Coronary artery (tissue), 2 donors: Measurements from ENCODE around the gene SMAD3.
"Not testable (repeated sequence)": the region's sequence is repeated elsewhere in the genome, so short reads cannot be mapped to it uniquely, and the experiment has no call there.

Experiments used
- DNase-seq: peaks from one replicate; pipeline ENCODE4 v3.0.0-alpha.2; 2017; ENCODE audit warnings: low spot score
- H3K27ac ChIP-seq, 2 donors: fragments of 200-600 bp; sonication (generic); one replicate each; pipeline ENCODE4 v1.5.1; 2016 to 2019
- H3K4me3 ChIP-seq: fragments of 200-600 bp; sonication (generic); 2 replicates; pipeline ENCODE4 v1.5.1; 2016; ENCODE audit warnings: mild to moderate bottlenecking, moderate library complexity
- CTCF ChIP-seq: fragments of 200-600 bp; sonication (generic); IDR thresholded peaks from one replicate; pipeline ENCODE4 v1.5.1; 2019; ENCODE audit warnings: antibody characterized with exemption

Gene SMAD3

GRCh38 chr15:67065531-67066005 is at the start of gene SMAD3:
Gene SMAD3, plus strand, starts transcription at chr15:67065602. Its CDS starts 553 bp downstream, at chr15:67066155.
- TF ChIP-seq CTCF: no peak
- DNase-seq: peak; percentile 96
- H3K4me3 ChIP-seq: peak within 1 kb of the TSS; percentile 94
- H3K27ac ChIP-seq: peak within 1 kb of the TSS; percentile 88 to 95

GRCh38 chr15:67017311-67017710 is 48.1 kb upstream of the SMAD3 start:
- Histone ChIP-seq H3K4me3 (no peak overlapping the region), H3K27ac (no peak overlapping the region)
- no peak for DNase-seq
- no peak for TF ChIP-seq CTCF

GRCh38 chr15:67018026-67018425 is 47.4 kb upstream of the SMAD3 start:
- no peak for TF ChIP-seq CTCF
- Histone ChIP-seq H3K27ac (no peak overlapping the region), H3K4me3 (no peak overlapping the region)
- no peak for DNase-seq

- TF ChIP-seq CTCF: no peak
- H3K27ac ChIP-seq: no peak overlapping the region
- no peak for DNase-seq
- no peak overlapping the region for H3K4me3 ChIP-seq
Observed at GRCh38 chr15:67018441-67018840, 47.0 kb upstream of the SMAD3 start.

GRCh38 chr15:67019069-67019468 is 46.3 kb upstream of the SMAD3 start:
- Histone ChIP-seq H3K27ac (no peak overlapping the region), H3K4me3 (no peak overlapping the region)
- no peak for TF ChIP-seq CTCF
- DNase-seq: no peak

- TF ChIP-seq CTCF: no peak
- no peak overlapping the region for H3K4me3 ChIP-seq
- no peak for DNase-seq
- H3K27ac ChIP-seq: no peak overlapping the region
Observed at GRCh38 chr15:67019884-67020520, 45.4 kb upstream of the SMAD3 start.

- not testable (repeated sequence) for DNase-seq, H3K27ac ChIP-seq, H3K4me3 ChIP-seq
Observed at GRCh38 chr15:67020668-67021067, 44.7 kb upstream of the SMAD3 start.
